H1 (cell line): ENCODE measurements around the gene GREM2. TPM values are rescaled to one million over a fixed set of nuclear protein-coding genes. Genes with fewer than 3 reads are reported as not detected.

Experiments
- CHD1 ChIP-seq: IDR thresholded peaks from 2 replicates; pipeline ENCODE4 v1.6.1; 2012; ENCODE audit warnings: low read depth, low read length, improper control_type of control experiment
- E2F6 ChIP-seq: IDR thresholded peaks from 2 replicates; pipeline ENCODE4 v1.6.1; 2012; ENCODE audit warnings: inconsistent platforms
- EP300 ChIP-seq, 2 experiments: IDR thresholded peaks; 1 replicate in 1 of 2; 2 replicates in 1 of 2; pipeline ENCODE4 v1.6.1; 2011 to 2012; ENCODE audit warnings: low read depth in 2 of 2, low read length in 2 of 2, mild to moderate bottlenecking in 2 of 2, borderline replicate concordance in 1 of 2, inconsistent platforms in 1 of 2, moderate library complexity in 1 of 2
- FOSL1 ChIP-seq: IDR thresholded peaks from 2 replicates; pipeline ENCODE4 v1.6.1; 2011; ENCODE audit warnings: mild to moderate bottlenecking, low read depth, low read length, moderate library complexity; ENCODE audit not compliant: insufficient read depth
- GABPA ChIP-seq: IDR thresholded peaks from 2 replicates; pipeline ENCODE4 v1.6.1; 2011; ENCODE audit warnings: mild to moderate bottlenecking, low read length, moderate library complexity, borderline replicate concordance; ENCODE audit not compliant: insufficient read depth
- HDAC2 ChIP-seq, 2 experiments: fragments of 300-600 bp in 1 of 2; sonication (generic) in 1 of 2; IDR thresholded peaks; 2 replicates each; pipeline ENCODE4 v1.6.1; 2011 to 2012; ENCODE audit warnings: low read depth in 2 of 2, low read length in 2 of 2, mild to moderate bottlenecking in 2 of 2, moderate library complexity in 2 of 2, borderline replicate concordance in 1 of 2, inconsistent platforms in 1 of 2
- JUN ChIP-seq: IDR thresholded peaks from 2 replicates; pipeline ENCODE4 v1.6.1; 2011; ENCODE audit warnings: low read depth, mild to moderate bottlenecking, improper control_type of control experiment, low read length
- JUND ChIP-seq: IDR thresholded peaks from 2 replicates; pipeline ENCODE4 v1.6.1; 2011; ENCODE audit warnings: mild to moderate bottlenecking, improper control_type of control experiment, low read length
- KDM4A ChIP-seq: IDR thresholded peaks from one replicate; pipeline ENCODE4 v1.7.1; 2012; ENCODE audit warnings: low read depth, mild to moderate bottlenecking, moderate library complexity, low read length, inconsistent platforms; ENCODE audit not compliant: severe bottlenecking
- RBBP5 ChIP-seq: IDR thresholded peaks from 2 replicates; pipeline ENCODE4 v1.7.1; 2012; ENCODE audit warnings: low read depth, mild to moderate bottlenecking, inconsistent platforms, low read length, moderate library complexity, borderline replicate concordance
- RXRA ChIP-seq: IDR thresholded peaks from 2 replicates; pipeline ENCODE4 v1.6.1; 2011; ENCODE audit warnings: low read depth, mild to moderate bottlenecking, low read length, moderate library complexity; ENCODE audit not compliant: insufficient read depth
- SIRT6 ChIP-seq: IDR thresholded peaks from one replicate; pipeline ENCODE4 v1.7.1; 2012; ENCODE audit warnings: low read length, inconsistent platforms
- SP1 ChIP-seq: IDR thresholded peaks from 2 replicates; pipeline ENCODE4 v1.6.1; 2011; ENCODE audit warnings: low read depth, low read length
- SP4 ChIP-seq: IDR thresholded peaks from 2 replicates; pipeline ENCODE4 v1.6.1; 2012; ENCODE audit warnings: low read length, inconsistent platforms
- SRF ChIP-seq: IDR thresholded peaks from 2 replicates; pipeline ENCODE4 v1.6.1; 2011; ENCODE audit warnings: mild to moderate bottlenecking, low read depth, low read length, moderate library complexity
- TAF1 ChIP-seq: IDR thresholded peaks from 2 replicates; pipeline ENCODE4 v1.6.1; 2011; ENCODE audit warnings: mild to moderate bottlenecking, low read depth, low read length
- YY1 ChIP-seq: IDR thresholded peaks from 2 replicates; pipeline ENCODE4 v1.6.1; 2011; ENCODE audit warnings: low read depth, mild to moderate bottlenecking, low read length
- polyA plus RNA-seq, 7 experiments: library from polyadenylated mRNA; depleted of rRNA in 3 of 7; stranded (reverse) in 5 of 7; unstranded in 2 of 7; fragments of >200 nt in 5 of 7; fragments of 200-250 nt in 2 of 7; gene quantifications; 1 replicate in 5 of 7; 2 replicates in 1 of 7; 4 replicates in 1 of 7; pipeline versions ENCODE4 v1.2.1 to v1.2.3, GENCODE V29; 2011 to 2013; ENCODE audit warnings: missing spikeins in 2 of 7, mixed read lengths in 2 of 7
- total RNA-seq: library from RNA; stranded (reverse); fragmentation: NEBNext Ultra II Directional; extraction: Animal tissue kit (Norgen Biotek cat#: 25700); gene quantifications from 2 replicates; pipeline ENCODE4 v1.2.1, GENCODE V29; 2021

Gene GREM2
- total and polyA plus RNA-seq, 2 of the 8 experiments (the other 6 are each of a cell fraction or from before 2014, with no cell fraction given): 0.05 TPM; not detected in 1

- no peak for TF ChIP-seq SP1
- TF ChIP-seq KDM4A: peak; percentile 12
- peak; percentile 50; the same call in 1 of the 2 replicates for TF ChIP-seq RBBP5
- no peak for TF ChIP-seq GABPA
- TF ChIP-seq SP4: no peak
- TF ChIP-seq JUN: no peak
- TF ChIP-seq EP300 (IDR thresholded peaks at IDR 0.05; ENCODE audit: borderline replicate concordance in 1 of 2, low read depth in 2 of 2, low read length in 2 of 2): no peak
- TF ChIP-seq RXRA: no peak
- TF ChIP-seq SRF: no peak
- peak; percentile 46 for TF ChIP-seq TAF1
- no peak for TF ChIP-seq CHD1
- TF ChIP-seq SIRT6: no peak
- TF ChIP-seq E2F6: peak; percentile 62
- TF ChIP-seq JUND: no peak
- TF ChIP-seq FOSL1: no peak
- no peak for TF ChIP-seq HDAC2 (IDR thresholded peaks at IDR 0.05; ENCODE audit: borderline replicate concordance in 1 of 2, low read depth in 2 of 2, low read length in 2 of 2)
- TF ChIP-seq YY1: no peak
These were observed 119.0 kb downstream of the GREM2 start (continued) for GRCh38 chr1:240492832-240493440.
